PFSK-1 (cell line): ENCODE data around the gene GPR37L1.

Experiments
- FOXP2 ChIP-seq: optimal IDR thresholded peaks from 2 replicates; pipeline ENCODE3; 2011; ENCODE audit warnings: borderline replicate concordance, control low read depth, inconsistent platforms; ENCODE audit not compliant: insufficient read depth; ENCODE audit errors: extremely low read length, extremely low read depth
- POLR2AphosphoS5 ChIP-seq: IDR thresholded peaks from 2 replicates; pipeline ENCODE4 v1.6.1; 2012; ENCODE audit warnings: low read depth, mild to moderate bottlenecking, control low read depth, low read length, moderate library complexity
- REST ChIP-seq, 2 experiments: IDR thresholded peaks; 2 replicates each; pipeline versions ENCODE4 v1.6.1 to v1.8.0; 2011 to 2012; ENCODE audit warnings: low read depth in 2 of 2, low read length in 2 of 2, control low read depth in 1 of 2, inconsistent platforms in 1 of 2, mild to moderate bottlenecking in 1 of 2, moderate library complexity in 1 of 2; ENCODE audit not compliant: insufficient read depth in 1 of 2
- SIN3A ChIP-seq: IDR thresholded peaks from 2 replicates; pipeline ENCODE4 v1.6.1; 2012; ENCODE audit warnings: mild to moderate bottlenecking, low read length, moderate library complexity, borderline replicate concordance; ENCODE audit not compliant: insufficient read depth
- TAF1 ChIP-seq: IDR thresholded peaks from 2 replicates; pipeline ENCODE4 v1.6.1; 2012; ENCODE audit warnings: low read length, control low read depth, borderline replicate concordance; ENCODE audit not compliant: insufficient read depth

- TF ChIP-seq POLR2AphosphoS5: no peak
- no peak for TF ChIP-seq TAF1
- TF ChIP-seq REST (IDR thresholded peaks at IDR 0.05; ENCODE audit: insufficient read depth in 1 of 2, low read depth in 2 of 2, low read length in 2 of 2): no peak
- peak; percentile 38 for TF ChIP-seq FOXP2
- TF ChIP-seq SIN3A: no peak
Observed at GRCh38 chr1:202167708-202168415, 45.1 kb downstream of the GPR37L1 start.
